H1 (cell line): ENCODE data around the gene SLC15A2. TPM values are rescaled to one million over a fixed set of nuclear protein-coding genes. Genes with fewer than 3 reads are reported as not detected.

Source experiments
- CTCF ChIA-PET: fragments of 300-600 bp; sonication (Branson Sonifier 250); formaldehyde crosslinking; loops from one replicate; lab custom pipeline; 2021; ENCODE audit not compliant: partially characterized antibody; lab: Charles Lee
- POLR2A ChIA-PET: fragments of 300-600 bp; sonication (Branson Sonifier 250); formaldehyde crosslinking; loops from one replicate; lab custom pipeline; 2021; ENCODE audit warnings: inconsistent platforms; ENCODE audit not compliant: partially characterized antibody; lab: Charles Lee
- DNase-seq, 2 experiments: peaks; one replicate each; pipeline versions ENCODE4 v3.0.0 to v3.0.0-alpha.2; 2010 to 2022; ENCODE audit warnings: low spot score in 2 of 2, low read depth in 1 of 2, mixed read lengths in 1 of 2
- FAIRE-seq: peaks from 2 replicates; lab custom pipeline; 2011; peaks lifted over from hg19 to GRCh38; lab: Jason Lieb, UNC
- H2AFZ ChIP-seq: 2 replicates; pipeline ENCODE4 v1.8.1; 2012; ENCODE audit warnings: low read length, inconsistent platforms
- H2AK5ac ChIP-seq: 2 replicates; pipeline ENCODE4 v1.6.1; 2013; ENCODE audit warnings: low read depth, low read length
- H2BK120ac ChIP-seq: replicated peaks from 2 replicates; pipeline ENCODE3; 2013; ENCODE audit warnings: low read depth, low read length, inconsistent platforms
- H2BK12ac ChIP-seq: 2 replicates; pipeline ENCODE4 v1.6.1; 2013; ENCODE audit warnings: low read depth, low read length
- H2BK15ac ChIP-seq: 2 replicates; pipeline ENCODE4 v1.6.1; 2013; ENCODE audit warnings: low read length
- H2BK20ac ChIP-seq: 2 replicates; pipeline ENCODE4 v1.6.1; 2013; ENCODE audit warnings: low read length
- H2BK5ac ChIP-seq: 2 replicates; pipeline ENCODE4 v1.6.1; 2013; ENCODE audit warnings: low read depth, low read length
- H3K14ac ChIP-seq: 2 replicates; pipeline ENCODE4 v1.6.1; 2013; ENCODE audit warnings: inconsistent platforms; ENCODE audit not compliant: insufficient read length
- H3K18ac ChIP-seq: 2 replicates; pipeline ENCODE4 v1.6.1; 2013; ENCODE audit warnings: low read length; ENCODE audit errors: extremely low read depth
- H3K23ac ChIP-seq: 2 replicates; pipeline ENCODE4 v1.6.1; 2013; ENCODE audit warnings: inconsistent platforms; ENCODE audit not compliant: insufficient read length
- H3K23me2 ChIP-seq: 2 replicates; pipeline ENCODE4 v1.6.1; 2013; ENCODE audit warnings: low read depth, low read length
- H3K27ac ChIP-seq: 2 replicates; pipeline ENCODE4 v1.6.1; 2011; ENCODE audit warnings: low read depth, low read length, inconsistent platforms
- H3K27me3 ChIP-seq, 4 experiments: replicated peaks in 1 of 4; 1 replicate in 1 of 4; 2 replicates in 3 of 4; pipeline versions ENCODE4 v1.6.1 to v1.8.1; 2011 to 2013; ENCODE audit warnings: low read length in 3 of 4, mild to moderate bottlenecking in 3 of 4, inconsistent platforms in 2 of 4, mixed read lengths in 2 of 4, moderate library complexity in 1 of 4; ENCODE audit not compliant: control insufficient read depth in 3 of 4, insufficient read depth in 3 of 4; ENCODE audit errors: extremely low read depth in 1 of 4
- H3K36me3 ChIP-seq, 4 experiments: 2 replicates each; pipeline versions ENCODE4 v1.6.1 to v1.8.1; 2011 to 2013; ENCODE audit warnings: mild to moderate bottlenecking in 4 of 4, low read length in 3 of 4, moderate library complexity in 2 of 4, control low read depth in 1 of 4, inconsistent platforms in 1 of 4; ENCODE audit not compliant: insufficient read depth in 4 of 4, control insufficient read depth in 2 of 4
- H3K4ac ChIP-seq: replicated peaks from 2 replicates; pipeline ENCODE3; 2013; ENCODE audit warnings: low read length, low read depth, mixed read lengths, inconsistent platforms; ENCODE audit not compliant: insufficient read length
- H3K4me1 ChIP-seq, 4 experiments: replicated peaks in 1 of 4; 1 replicate in 1 of 4; 2 replicates in 3 of 4; pipeline versions ENCODE4 v1.6.1 to v1.8.1; 2011 to 2013; ENCODE audit warnings: low read length in 3 of 4, inconsistent platforms in 2 of 4, mixed read lengths in 1 of 4; ENCODE audit not compliant: insufficient read depth in 4 of 4, control insufficient read depth in 3 of 4
- H3K4me2 ChIP-seq, 2 experiments: 2 replicates each; pipeline versions ENCODE4 v1.6.1 to v1.8.1; 2011 to 2013; ENCODE audit warnings: low read depth in 2 of 2, low read length in 2 of 2, control low read depth in 1 of 2, inconsistent platforms in 1 of 2, mild to moderate bottlenecking in 1 of 2; ENCODE audit not compliant: insufficient read depth in 1 of 2
- H3K4me3 ChIP-seq, 4 experiments: fragments of 200-600, 300-600 bp in 1 of 4; sonication (generic), shearing (Covaris generic), sonication (Bioruptor Twin) in 1 of 4; 2 replicates each; pipeline versions ENCODE4 v1.5.1 to v1.8.1; 2011 to 2016; ENCODE audit warnings: low read length in 4 of 4, low read depth in 3 of 4, control low read depth in 2 of 4, inconsistent platforms in 2 of 4, mild to moderate bottlenecking in 2 of 4, mixed read lengths in 1 of 4, moderate library complexity in 1 of 4; ENCODE audit not compliant: insufficient read depth in 2 of 4; ENCODE audit errors: extremely low read depth in 1 of 4
- H3K56ac ChIP-seq: replicated peaks from 2 replicates; pipeline ENCODE3; 2013; ENCODE audit warnings: low read depth, mild to moderate bottlenecking, mixed read lengths, low read length, inconsistent platforms; ENCODE audit not compliant: insufficient read length
- H3K79me1 ChIP-seq: 2 replicates; pipeline ENCODE4 v1.6.1; 2013; ENCODE audit warnings: low read depth, low read length, control low read depth
- H3K79me2 ChIP-seq, 2 experiments: 2 replicates each; pipeline versions ENCODE4 v1.6.1 to v1.8.1; 2012 to 2013; ENCODE audit warnings: low read length in 2 of 2, mild to moderate bottlenecking in 2 of 2, inconsistent platforms in 1 of 2; ENCODE audit not compliant: insufficient read depth in 2 of 2, control insufficient read depth in 1 of 2
- H3K9ac ChIP-seq, 4 experiments: replicated peaks in 1 of 4; 1 replicate in 1 of 4; 2 replicates in 3 of 4; pipeline versions ENCODE4 v1.6.1 to v1.8.1; 2011 to 2013; ENCODE audit warnings: low read depth in 3 of 4, low read length in 3 of 4, control low read depth in 2 of 4, mild to moderate bottlenecking in 2 of 4, moderate library complexity in 2 of 4, inconsistent platforms in 1 of 4; ENCODE audit errors: extremely low read depth in 1 of 4
- H3K9me3 ChIP-seq, 2 experiments: 2 replicates each; pipeline versions ENCODE4 v1.6.1 to v1.8.1; 2012 to 2013; ENCODE audit warnings: mild to moderate bottlenecking in 2 of 2, moderate library complexity in 2 of 2, control low read depth in 1 of 2, inconsistent platforms in 1 of 2, low read depth in 1 of 2, low read length in 1 of 2, mixed read lengths in 1 of 2; ENCODE audit not compliant: insufficient read depth in 2 of 2
- H4K20me1 ChIP-seq, 2 experiments: replicated peaks in 1 of 2; 2 replicates each; pipeline versions ENCODE3 to v1.8.1; 2011 to 2013; ENCODE audit warnings: inconsistent platforms in 2 of 2, low read length in 2 of 2, mild to moderate bottlenecking in 1 of 2; ENCODE audit not compliant: insufficient read depth in 2 of 2, control insufficient read depth in 1 of 2
- H4K5ac ChIP-seq: 2 replicates; pipeline ENCODE4 v1.6.1; 2013; ENCODE audit warnings: low read length, low read depth, mixed read lengths, inconsistent platforms; ENCODE audit not compliant: insufficient read length
- H4K8ac ChIP-seq: 2 replicates; pipeline ENCODE4 v1.8.0; 2013; ENCODE audit warnings: mild to moderate bottlenecking, moderate library complexity, low read length, inconsistent platforms; ENCODE audit not compliant: insufficient read depth; ENCODE audit errors: extremely low read depth
- H4K91ac ChIP-seq: replicated peaks from 2 replicates; pipeline ENCODE3; 2013; ENCODE audit warnings: low read length, mixed read lengths, inconsistent platforms; ENCODE audit not compliant: insufficient read length
- CREB1 ChIP-seq: IDR thresholded peaks from 2 replicates; pipeline ENCODE4 v1.6.1; 2012; ENCODE audit warnings: inconsistent platforms
- YY1 ChIP-seq: IDR thresholded peaks from 2 replicates; pipeline ENCODE4 v1.6.1; 2011; ENCODE audit warnings: low read depth, mild to moderate bottlenecking, low read length
- WGBS, 2 experiments: shearing (Covaris generic) in 1 of 2; methylation state at CpG; one replicate each; pipeline versions ENCODE4 v1.1.6 to v1.1.7; 2013 to 2015; ENCODE audit warnings: low lambda C conversion rate in 2 of 2, mixed read lengths in 2 of 2, inconsistent platforms in 1 of 2, low coverage in 1 of 2, missing lambda C conversion rate in 1 of 2; ENCODE audit not compliant: insufficient replicate concordance in 2 of 2, insufficient coverage in 1 of 2, insufficient read length in 1 of 2; ENCODE audit errors: extremely low coverage in 1 of 2, missing lambda C conversion rate in 1 of 2; 5-methylcytosine and 5-hydroxymethylcytosine counted together
- polyA plus RNA-seq, 7 experiments: library from polyadenylated mRNA; depleted of rRNA in 3 of 7; stranded (reverse) in 5 of 7; unstranded in 2 of 7; fragments of >200 nt in 5 of 7; fragments of 200-250 nt in 2 of 7; gene quantifications; 1 replicate in 5 of 7; 2 replicates in 1 of 7; 4 replicates in 1 of 7; pipeline versions ENCODE4 v1.2.1 to v1.2.3, GENCODE V29; 2011 to 2013; ENCODE audit warnings: missing spikeins in 2 of 7, mixed read lengths in 2 of 7
- total RNA-seq: library from RNA; stranded (reverse); fragmentation: NEBNext Ultra II Directional; extraction: Animal tissue kit (Norgen Biotek cat#: 25700); gene quantifications from 2 replicates; pipeline ENCODE4 v1.2.1, GENCODE V29; 2021

The SLC15A2 gene
- total and polyA plus RNA-seq, 2 of the 8 experiments (the other 6 are each of a cell fraction or from before 2014, with no cell fraction given) = 2.0 to 3.6 TPM

GRCh38 chr3:121897296-121897695, 3.1 kb downstream of the SLC15A2 start:
- no peak overlapping the region for H2BK120ac ChIP-seq
- FAIRE-seq (no peak), DNase-seq (no peak)
- no peak overlapping the region for H4K91ac ChIP-seq
- H3K27me3 ChIP-seq = no peaks in the 10 kb centered on the region; a peak in 1 of 7 replicates
- TF ChIP-seq YY1 (no peak), CREB1 (no peak)
- H3K36me3 ChIP-seq = no peaks in the 10 kb centered on the region; a peak in 1 of 8 replicates
- H3K14ac ChIP-seq = no peak overlapping the region
- H3K18ac ChIP-seq = no peak overlapping the region
- no peak overlapping the region for H2BK15ac ChIP-seq
- H3K4me3 ChIP-seq = no peak overlapping the region
- CTCF ChIA-PET = no interaction called here
- peaks cover 0 to 16% (median 8%) of the 10 kb centered on the region in 4 experiments; a peak in 5 of 7 replicates for H3K4me1 ChIP-seq
- no peak overlapping the region for H3K4ac ChIP-seq
- H3K9me3 ChIP-seq = no peaks in the 10 kb centered on the region
- no peaks in the 10 kb centered on the region for H3K79me1 ChIP-seq
- H3K4me2 ChIP-seq = no peak overlapping the region
- H2BK20ac ChIP-seq = no peak overlapping the region
- no peaks in the 10 kb centered on the region for H4K20me1 ChIP-seq
- no peaks in the 10 kb centered on the region for H3K79me2 ChIP-seq
- POLR2A ChIA-PET = no interaction called here
- H3K27ac ChIP-seq = no peak overlapping the region
- H4K8ac ChIP-seq = no peak overlapping the region
- no peak overlapping the region for H3K23ac ChIP-seq
- no peak overlapping the region for H2AFZ ChIP-seq
- WGBS, 2 experiments = 81% methylated on average over 3 of the region's 3 CpGs; no CpG with 5 or more reads in 1 of the 2 experiments
- no peak overlapping the region for H4K5ac ChIP-seq
- no peak overlapping the region for H3K56ac ChIP-seq
- no peak overlapping the region for H3K9ac ChIP-seq
- no peaks in the 10 kb centered on the region for H3K23me2 ChIP-seq
- H2AK5ac ChIP-seq = no peak overlapping the region
- H2BK12ac ChIP-seq = no peak overlapping the region
- H2BK5ac ChIP-seq = no peak overlapping the region
